GM19099 (cell line): ENCODE data around the gene NOL4L.

Experiments
- POLR2A ChIP-seq: IDR thresholded peaks from 3 replicates; pipeline ENCODE4 v1.6.1; 2011; ENCODE audit warnings: low read depth; ENCODE audit not compliant: insufficient read length; ENCODE audit errors: extremely low read depth

NOL4L gene

DNA sequence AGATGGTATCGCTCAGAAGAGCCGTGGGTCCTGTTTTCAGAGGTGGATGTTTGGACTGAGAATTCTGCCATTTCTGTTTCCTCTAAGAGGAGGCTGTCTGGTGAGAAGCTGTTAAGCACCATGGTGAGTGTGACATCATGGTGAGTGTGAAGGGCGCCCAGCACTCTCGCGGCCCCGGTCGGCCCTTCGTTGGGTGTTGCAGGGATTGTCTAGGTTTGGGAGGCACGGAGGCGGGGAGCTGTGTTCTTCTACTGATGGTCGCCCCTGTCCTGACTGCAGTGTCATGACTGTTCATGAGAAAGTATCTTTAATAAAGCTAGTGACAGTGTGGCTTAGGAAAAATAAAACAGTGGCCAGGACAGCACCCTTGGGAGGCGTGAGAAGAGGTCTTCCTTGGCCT is 70.4 kb downstream of the NOL4L start:
- no peak for TF ChIP-seq POLR2A

DNA sequence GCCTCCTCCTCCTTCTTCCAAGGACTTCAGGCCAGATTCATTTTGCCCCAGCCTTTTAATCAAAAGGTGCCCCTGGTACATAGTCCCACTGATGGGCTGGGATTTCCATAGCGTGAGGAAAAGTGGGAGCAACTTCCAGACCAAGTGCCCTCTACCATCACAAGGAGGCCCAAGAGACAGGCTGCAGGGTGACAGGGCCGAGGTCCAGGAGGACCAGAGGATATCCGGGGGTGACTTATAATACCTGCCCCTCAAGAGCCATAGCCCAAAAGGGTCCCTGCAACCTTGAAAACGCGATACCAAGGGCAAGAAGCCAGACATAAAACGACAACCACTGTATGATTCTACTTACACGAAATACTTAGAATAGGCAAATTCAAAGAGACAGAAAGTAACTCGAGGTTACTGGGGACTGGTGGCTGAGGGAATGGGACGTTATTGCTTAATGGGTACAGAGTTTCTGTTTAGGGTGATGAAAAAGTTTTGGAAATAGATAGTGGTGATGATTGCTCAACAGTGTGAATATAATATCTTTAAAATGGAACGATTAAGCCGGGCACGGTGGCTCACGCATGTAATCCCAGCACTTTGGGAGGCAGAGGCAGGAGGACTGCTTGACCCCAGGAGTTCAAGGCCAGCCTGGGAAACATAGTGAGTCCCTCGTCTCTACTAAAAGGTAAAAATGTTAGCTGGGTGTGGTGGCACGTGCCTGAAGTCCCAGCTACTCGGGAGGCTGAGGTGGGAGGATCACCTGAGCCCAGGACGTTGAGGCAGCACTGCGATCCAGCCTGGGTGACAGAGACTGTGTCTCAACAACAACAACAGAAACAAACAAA is 71.9 kb downstream of the NOL4L start:
- TF ChIP-seq POLR2A: no peak

- no peak for TF ChIP-seq POLR2A
Observed at GRCh38 chr20:32512047-32512385, 73.1 kb downstream of the NOL4L start.

DNA sequence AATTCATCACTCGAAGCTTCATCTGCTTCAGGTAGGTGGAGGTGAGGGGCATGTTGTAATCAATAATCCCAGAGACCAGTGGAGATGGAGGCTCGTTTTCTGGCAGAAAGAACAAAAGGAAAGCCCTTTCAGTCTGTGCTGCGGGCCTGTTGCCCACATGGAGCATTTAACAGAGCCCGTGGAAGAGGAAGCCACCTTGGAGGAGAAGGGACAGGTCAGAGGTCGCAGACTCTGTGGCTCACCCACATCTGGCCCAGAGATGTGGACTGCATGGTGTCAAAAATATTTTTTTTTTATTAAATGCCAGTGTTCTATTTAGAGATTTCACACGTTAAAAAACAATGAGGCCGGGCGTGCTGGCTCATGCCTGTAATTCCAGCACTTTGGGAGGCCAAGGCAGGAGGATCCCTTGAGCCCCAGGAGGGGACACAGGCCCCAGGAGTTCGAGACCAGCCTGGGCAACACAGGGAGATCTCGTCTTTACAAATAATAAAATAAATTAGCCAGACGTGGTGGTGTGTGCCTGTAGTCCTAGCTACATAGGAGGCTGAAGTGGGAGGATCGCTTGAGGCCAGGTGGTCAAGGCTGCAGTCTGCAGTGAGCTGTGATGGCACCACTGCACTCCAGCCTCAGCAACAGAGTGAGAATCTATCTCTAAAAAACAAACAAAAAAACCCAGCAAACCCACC is 73.6 kb downstream of the NOL4L start:
- TF ChIP-seq POLR2A: no peak

GRCh38 chr20:32510601-32511357 is 74.4 kb downstream of the NOL4L start:
- TF ChIP-seq POLR2A: no peak

DNA sequence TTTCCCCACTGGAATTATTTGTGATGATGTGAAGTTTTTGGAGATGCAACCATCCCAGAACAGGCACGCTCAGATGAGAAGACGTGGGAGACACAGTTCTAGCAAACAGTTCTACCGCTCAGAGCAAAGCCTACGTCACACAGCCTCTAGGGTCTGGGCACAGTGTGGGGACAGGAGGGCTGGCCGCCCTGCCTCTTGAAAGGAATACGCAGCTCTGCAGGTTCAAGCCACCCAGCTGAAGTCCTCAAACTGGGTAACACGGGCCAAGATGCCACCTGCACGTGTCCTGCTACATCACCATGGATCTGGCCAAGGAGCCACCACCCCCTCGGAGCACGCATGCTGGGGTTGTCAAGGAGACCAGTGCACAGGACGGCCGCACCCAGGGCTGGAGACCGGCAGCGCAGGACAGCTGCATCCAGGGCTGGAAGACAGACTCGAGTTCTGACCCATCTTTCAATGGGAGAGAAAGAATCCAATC is 75.0 kb downstream of the NOL4L start:
- no peak for TF ChIP-seq POLR2A

DNA sequence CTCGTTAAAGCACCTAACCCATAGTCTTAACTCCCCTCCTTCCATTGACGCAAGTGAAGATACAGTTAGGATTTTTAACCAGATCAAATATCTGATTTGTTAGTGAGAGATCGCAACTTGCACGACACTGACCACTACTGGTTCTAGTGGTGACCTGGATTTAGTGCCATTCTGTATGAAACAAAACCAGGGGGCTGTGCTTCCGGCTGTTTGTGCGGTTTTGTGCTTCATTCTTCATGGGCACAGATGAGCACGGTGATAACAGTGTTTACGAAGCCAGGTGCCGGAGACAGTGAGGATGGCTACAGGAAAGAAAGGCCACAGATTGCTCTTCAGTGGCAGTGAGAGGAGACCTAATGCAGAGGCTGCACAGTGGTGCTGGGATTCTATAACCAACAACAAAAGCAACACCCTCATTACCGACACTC is 75.5 kb downstream of the NOL4L start:
- no peak for TF ChIP-seq POLR2A

GRCh38 chr20:32508775-32509119 is 76.4 kb downstream of the NOL4L start:
- TF ChIP-seq POLR2A: no peak

GRCh38 chr20:32507998-32508774 is 76.9 kb downstream of the NOL4L start:
- no peak for TF ChIP-seq POLR2A

DNA sequence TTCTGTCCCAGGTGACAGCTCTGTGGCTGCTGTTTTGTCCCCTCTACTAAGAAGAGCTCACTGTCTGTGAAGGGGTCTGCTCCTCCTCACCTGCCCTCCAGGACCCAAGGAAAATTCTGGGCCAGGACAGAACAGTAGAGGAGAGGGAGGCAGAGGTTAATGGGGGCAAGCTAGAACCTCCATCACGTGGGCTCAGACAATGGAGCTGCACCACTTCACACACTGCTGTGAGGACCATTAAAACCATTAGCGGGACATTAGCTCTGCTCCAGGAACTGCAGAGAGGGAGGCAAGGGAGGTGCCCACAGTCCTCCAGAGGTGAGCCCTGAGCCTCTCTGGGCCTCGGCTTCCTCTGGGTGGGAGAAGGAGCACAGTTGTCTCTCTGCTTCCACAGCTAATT is 78.4 kb downstream of the NOL4L start:
- no peak for TF ChIP-seq POLR2A

- no peak for TF ChIP-seq POLR2A
Observed at GRCh38 chr20:32505723-32506473, 79.2 kb downstream of the NOL4L start.

- TF ChIP-seq POLR2A: no peak
Observed at GRCh38 chr20:32501709-32502108, 83.4 kb downstream of the NOL4L start.

DNA sequence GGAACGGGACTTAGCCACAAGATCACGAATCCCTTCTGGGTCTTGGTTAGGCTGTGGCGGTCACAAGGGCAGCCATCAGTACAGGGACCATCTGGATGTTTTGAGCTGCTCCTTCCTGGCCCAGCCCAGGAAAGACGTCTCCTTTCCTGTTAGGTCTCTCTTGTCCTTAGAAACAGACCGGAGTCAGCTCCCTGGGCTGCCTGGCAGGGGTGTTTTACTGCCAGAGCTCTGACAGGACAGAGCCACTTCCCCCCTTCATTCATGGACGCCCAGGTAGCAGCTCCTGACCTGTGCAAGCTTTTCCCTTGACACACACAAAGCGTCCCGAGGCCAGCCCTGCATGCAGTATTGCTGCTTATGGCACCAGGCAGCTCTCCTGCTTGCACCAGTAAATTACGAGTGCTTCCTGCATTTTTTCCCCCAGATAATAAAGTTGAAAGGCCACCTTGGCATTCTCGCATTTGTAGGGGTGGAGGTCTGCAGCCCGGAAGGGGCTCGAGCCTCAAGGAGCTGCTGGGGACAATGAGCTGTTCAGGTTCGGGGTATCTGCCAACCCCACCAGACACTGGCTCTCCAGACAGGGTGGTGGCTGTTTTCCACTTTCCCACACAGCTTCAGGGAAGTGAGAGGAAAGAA is 87.4 kb downstream of the NOL4L start:
- no peak for TF ChIP-seq POLR2A

DNA sequence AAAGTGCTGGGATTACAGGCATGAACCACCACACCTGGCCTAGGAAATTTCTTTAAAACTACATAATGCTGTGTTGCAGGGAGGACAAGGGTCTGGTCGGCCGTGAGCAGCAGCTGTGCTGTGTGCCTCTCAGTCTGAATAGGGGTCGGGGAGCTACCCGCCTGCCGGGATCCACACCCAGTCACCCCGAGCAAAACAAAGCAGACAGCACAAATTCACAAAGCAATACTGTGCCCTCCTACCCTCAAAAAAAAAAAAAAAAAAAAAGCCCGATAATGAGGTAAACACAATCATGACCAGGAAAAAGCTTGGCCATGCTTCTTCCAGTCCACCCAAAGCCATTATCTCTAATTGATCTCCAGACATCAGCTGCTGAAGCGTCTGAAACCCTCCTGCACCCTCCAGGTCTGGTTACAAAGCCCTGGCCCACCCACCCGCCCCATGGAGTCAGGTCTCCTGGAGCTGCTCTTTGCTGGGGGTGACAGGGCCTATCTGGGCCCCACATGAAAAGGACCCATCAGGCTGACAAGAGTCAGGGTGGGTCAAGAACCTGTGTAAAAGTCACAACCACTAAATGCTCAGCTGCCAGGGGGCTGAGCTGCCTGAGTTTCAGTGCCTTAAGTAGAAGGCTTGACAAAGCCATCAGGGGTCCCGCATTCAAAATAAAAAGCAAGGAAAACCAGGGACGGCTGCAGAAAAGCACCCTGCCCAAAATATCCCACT is 88.2 kb downstream of the NOL4L start:
- TF ChIP-seq POLR2A: no peak

GRCh38 chr20:32495949-32496348 is 89.2 kb downstream of the NOL4L start:
- no peak for TF ChIP-seq POLR2A
